ENCODE results near the gene TUBGCP5.

- TF ChIP-seq CTCF (IDR thresholded peaks at IDR 0.05) (peak; percentile 39 to 84 (median 52)), POLR2AphosphoS5 (IDR thresholded peaks at IDR 0.05) (peak; percentile 94 to 96 (median 96))
Measured at GRCh38 chr15:23039143-23039916, at the start of gene TUBGCP5.
